Kidney glomerular epithelial cell (primary cell): Measurements from ENCODE around the gene LTB4R2.
"Not testable (repeated sequence)": the region's sequence is repeated elsewhere in the genome, so short reads cannot be mapped to it uniquely, and the experiment has no call there.

Source experiments
- DNase-seq: peaks from one replicate; lab custom pipeline; 2025; lab: John Stamatoyannopoulos, UW

The LTB4R2 gene

DNA sequence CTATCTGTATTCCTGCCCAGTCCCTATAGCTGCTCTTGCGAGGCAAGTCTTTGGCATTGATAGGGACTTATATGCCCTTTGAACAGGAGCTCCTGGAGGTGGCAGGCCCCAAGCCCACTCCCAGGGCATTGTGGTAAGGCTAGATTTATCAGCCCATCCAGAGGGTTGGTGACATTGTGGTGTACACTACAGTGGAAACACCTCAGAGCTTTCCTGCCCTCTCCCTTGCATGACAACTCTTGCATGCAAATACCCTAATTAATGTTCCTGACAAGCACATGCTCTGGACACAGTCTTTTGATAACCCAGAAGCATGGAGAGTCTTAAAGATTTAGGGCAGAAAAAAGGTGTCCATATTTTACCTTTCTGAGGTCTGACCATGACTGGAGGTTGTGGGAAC is 30.7 kb downstream of the LTB4R2 start:
- DNase-seq, result no peak

DNA sequence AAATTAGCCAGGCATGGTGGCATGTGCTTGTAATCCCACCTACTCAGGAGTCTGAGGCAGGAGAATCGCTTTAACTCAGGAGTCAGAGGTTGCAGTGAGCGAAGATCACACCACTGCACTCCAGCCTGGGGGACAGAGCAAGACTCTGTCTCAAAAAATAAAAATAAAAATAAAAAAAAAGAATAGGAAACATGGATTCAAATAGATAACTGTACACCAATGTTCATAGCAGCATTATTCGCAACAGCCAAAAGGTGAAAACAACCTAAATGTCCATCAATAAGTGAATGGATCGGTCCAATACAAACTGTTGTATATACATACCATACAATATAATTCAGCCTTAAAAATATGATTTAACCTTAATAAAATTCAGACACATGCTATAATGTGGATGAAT is 32.9 kb downstream of the LTB4R2 start:
- DNase-seq, result no peak

DNA sequence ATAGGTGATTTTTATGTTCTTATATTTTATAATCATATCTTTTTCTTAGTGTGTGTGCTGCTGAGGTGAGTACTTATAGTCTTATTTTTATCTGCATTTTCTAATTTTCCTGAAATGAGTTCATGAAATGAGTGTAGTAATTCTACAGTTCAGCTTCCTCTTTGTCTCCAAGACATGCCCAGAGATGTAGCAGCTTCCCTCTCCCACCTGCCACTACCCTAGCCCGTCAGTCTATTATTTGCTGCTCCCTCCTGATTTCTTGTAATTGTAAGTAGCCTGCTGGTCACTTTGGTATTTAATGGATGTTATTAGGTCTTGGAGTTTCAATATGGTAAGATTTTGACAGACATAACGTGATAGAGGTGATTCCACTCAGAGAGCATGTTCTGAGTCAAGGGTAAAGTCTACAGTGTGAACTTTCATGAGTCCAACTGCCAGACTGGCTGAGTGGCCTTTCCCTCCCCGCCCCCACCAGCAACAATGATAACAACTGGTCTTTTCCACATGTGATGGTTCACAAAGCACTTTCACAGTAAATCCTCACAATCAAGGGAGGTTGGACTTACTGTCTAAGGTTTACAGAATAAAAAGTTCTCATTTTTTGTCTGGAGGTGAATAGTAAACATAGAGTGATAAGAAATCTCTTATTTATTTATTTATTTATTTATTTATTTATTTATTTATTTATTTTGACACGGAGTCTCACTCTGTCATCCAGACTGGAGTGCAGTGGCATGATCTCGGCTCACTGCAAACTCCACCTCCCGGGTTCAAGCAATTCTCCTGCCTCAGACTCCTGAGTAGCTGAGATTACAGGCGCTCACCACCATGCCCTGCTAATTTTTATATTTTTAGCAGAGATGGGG is 34.1 kb downstream of the LTB4R2 start:
- DNase-seq, result no peak

DNA sequence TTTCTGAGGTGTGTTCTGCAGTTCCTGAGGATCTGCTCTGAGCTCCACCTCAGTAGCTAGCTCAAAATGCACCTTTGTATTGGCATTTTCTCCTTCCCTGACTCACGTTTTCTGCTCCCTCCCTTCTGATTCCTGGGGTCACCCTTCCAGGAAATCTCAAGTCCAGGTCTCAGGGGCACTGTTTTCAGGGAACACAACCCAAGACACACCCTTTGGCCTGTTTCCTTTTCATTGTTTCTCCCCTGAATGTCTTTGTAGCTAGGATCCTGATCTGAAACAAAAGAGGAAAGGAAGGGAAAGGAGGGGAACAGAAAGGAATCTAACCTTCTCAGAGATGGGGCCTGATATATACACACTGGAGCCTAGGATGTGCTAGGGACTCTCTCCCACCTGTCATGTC is 37.2 kb downstream of the LTB4R2 start:
- DNase-seq, result no peak

DNA sequence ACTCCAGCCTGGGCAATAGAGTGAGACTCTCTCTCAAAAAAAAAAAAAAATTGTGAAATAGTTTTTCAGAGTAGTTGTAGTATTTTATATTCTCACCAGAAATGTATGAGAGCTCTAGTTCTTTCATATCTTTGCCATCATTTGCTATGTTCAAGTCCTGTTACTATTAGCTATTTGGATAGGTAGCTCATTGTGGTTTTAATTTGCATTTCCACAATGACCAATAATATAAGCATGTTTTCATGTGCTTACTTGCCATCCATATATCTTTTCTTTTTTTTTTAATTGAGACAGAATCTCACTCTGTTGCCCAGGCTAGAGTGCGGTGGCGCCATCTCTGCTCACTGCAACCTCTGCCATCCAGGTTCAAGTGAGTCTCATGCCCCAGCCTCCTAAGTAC is 38.2 kb downstream of the LTB4R2 start:
- no peak for DNase-seq

DNA sequence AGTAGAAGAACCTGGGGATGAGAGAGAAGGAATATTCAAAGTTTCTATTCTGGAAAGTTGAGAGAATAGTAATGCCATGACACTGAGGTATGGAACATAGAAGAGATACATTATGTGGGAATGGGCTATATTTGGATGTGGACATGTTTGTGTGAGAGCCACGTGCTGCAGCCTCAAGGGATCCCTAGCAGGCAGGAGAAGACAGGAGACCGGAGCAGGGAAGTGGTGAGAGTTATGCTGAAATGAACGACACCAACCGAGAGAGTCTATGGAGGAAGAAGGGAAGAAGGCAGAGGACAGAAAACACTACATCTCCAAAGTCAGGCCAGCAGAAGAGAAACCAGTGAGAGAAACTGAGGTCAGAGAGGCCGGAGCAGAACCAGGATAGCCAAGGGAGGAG is 39.8 kb downstream of the LTB4R2 start:
- no peak for DNase-seq

DNA sequence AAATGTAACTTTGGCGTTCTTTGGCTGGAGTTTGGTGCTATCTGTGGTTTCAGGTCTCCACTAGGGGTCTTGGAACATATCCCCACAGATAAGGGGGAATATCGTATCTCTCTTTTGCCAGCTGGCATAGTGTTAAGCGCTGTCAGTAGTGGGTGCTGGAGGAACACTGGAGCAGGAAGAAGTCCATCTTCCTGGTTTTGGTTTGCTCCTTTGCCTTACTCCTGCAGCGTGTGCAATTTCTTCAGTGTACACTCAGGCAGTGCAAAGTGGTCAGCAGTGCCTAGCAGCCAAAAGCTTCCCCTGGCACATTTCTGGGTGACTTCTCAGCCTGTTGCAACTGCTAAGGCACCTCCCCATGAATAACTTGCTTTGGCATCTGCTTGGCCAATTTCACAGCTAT is 41.6 kb downstream of the LTB4R2 start:
- no peak for DNase-seq

DNA sequence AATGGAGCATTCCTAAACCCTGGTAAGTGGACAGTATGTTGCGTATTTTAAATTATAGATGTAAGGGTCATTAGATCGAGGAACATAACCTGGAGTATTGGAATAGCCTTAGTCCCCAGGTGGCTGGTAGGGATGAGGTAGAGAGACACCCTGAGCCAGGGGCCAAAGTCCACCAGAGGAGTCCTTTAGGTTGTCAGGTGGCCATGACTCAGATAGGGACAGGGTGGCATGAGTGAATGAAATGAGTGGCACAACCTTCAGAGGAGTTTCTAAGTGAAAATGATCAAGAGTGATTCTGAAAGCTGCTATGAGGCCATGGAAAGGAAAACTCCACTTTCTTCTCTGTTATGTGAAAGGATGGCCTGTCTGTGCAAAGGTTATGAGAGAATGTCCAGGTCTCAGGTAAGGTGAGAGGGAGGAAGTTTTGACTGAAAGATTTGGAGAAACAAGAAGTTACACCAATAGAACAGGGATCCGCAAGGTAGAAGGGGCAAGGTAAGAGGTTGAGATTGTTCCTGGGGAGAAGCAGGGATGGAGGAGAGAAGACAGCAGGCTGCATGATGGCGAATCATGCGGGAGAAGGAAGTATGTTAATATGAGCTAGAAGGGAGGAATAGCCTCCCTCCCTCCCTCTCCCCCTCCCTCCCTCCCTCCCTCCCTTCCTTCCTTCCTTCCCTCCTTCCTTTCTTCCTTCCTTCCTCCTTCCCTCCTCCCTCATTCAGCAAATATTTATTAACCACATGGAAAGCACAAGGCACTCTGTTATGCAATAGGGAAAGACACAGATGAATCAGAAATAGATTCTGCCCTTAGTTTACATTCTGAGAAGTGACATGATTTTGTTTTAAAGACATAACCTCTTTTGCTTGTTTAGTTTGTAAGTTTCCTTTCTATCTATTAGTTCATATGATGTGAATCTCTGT is 43.9 kb downstream of the LTB4R2 start:
- no peak for DNase-seq

DNA sequence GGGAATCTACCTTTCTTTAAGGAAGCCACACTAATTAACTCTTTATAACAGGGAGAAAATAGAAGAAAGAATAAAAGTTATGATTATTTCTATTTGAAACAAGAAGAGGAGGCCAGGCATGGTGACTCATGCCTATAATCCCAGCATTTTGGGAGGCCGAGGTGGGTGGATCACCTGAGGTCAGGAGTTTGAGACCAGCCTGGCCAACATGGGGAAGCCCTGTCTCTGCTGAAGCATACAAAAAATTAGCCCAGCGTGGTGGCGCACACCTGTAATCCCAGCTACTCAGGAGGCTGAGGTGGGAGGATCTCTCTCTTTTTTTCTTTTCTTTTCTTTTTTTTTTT is 44.5 kb downstream of the LTB4R2 start:
- DNase-seq, result not testable (repeated sequence)

DNA sequence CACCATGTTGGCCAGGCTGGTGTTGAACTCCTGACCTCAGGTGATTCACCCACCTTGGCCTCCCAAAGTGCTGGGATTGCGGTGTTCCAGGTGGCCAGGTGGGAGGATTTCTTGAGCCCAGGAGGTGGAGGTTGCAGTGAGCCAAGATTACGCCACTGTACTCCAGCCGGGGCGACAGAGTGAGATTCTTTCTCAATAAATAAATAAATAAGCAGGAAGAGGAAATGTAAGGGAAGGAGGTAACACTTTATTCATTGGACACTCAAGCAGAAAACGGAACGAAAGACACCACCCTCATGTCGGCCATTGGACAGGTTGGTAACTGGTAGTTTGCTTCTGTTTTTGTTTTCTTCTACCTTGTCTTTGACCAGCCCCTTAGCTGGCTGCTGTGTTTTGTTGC is 45.1 kb downstream of the LTB4R2 start:
- DNase-seq, result no peak

DNA sequence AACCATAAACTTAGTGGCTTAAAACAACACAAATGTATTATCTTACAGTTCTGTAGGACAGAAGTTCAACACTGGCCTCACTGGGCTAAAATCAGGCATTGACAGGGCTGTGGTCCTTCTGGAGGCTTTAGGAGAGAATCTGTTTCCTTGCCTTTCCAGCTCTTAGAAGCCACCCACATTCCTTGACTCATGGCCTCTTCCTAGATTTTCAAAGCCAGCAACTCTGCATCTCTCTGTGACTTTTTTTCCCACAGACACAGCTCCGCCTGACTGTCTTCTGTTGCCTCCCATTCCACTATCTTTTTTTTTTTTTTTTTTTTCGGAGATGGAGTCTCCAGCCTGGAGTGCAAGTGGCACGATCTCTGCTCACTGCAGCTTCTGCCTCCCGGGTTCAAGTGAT is 46.3 kb downstream of the LTB4R2 start:
- DNase-seq, result no peak

DNA sequence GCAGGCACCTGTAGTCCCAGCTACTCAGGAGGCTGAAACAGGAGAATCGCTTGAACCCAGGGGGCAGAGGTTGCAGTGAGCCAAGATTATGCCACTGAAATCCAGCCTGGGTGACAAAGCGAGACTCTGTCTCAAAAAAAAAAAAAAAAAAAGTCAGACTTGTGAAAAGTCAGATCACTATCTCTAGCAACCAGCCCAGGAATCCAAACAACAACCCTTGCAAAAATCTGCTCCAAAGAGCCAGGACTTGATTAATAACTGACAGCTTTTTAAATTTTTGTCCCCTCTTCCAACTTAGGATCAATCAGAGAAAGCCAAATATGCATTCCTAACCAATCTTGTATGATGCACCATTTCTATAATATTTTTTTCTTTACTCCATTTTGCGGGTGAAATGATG is 50.3 kb downstream of the LTB4R2 start:
- DNase-seq, result no peak

DNA sequence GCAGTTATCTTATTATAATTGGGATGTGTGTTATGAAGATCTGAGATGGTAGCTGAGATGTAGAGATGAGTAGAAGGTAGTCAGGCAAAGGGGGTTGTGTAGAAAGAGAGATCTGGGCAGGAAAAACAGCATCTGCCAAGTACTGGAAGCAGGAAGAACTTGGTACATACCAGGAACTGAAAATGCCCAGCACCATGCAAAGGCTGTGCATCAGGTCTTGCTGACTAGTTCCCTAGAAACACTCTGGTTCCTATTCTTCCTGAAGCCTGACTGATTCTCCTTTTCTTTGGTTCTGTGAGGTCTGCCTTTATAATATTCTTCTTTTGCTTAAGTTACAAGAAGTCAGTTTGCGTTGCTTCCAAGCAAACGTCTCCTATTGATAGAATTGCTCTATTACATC is 51.4 kb downstream of the LTB4R2 start:
- no peak for DNase-seq
